Measurements from ENCODE around the gene LMBR1L. TPM values are rescaled to one million over a fixed set of nuclear protein-coding genes. Genes with fewer than 3 reads are reported as not detected.

Gene LMBR1L
- total and polyA plus RNA-seq, 2 of the 8 experiments (the other 6 are each of a cell fraction or from before 2014, with no cell fraction given) = 36.6 to 49.6 TPM

DNA sequence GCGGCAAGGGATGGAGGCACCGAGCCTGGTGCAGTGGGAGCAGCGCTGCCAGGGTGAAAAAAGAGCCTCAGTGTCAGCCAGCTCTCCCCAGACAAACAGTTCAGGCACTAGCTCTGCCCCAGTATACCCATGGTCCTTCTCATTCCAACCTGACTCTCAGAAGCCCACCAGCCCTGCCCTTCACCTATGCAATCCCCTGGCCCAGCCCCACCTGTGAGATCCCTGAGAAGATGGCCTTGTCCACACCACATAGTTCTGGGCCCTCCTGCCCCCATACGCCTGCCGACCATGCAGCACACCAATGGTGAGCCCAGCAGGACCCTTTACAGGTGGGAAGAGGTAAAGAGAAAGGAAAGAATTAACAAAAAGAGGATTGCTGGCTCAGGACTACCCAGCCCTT, 56.6 kb downstream of the LMBR1L start:
- Histone ChIP-seq H3K9ac (replicated peaks in 1 of 4; ENCODE audit: extremely low read depth in 1 of 4, low read depth in 3 of 4, low read length in 3 of 4) (no peak overlapping the region), H3K4me3 (ENCODE audit: extremely low read depth in 1 of 4, insufficient read depth in 2 of 4, low read depth in 3 of 4, low read length in 4 of 4) (no peak overlapping the region), H2BK15ac (ENCODE audit: low read length) (no peak overlapping the region), H2BK20ac (ENCODE audit: low read length) (no peak overlapping the region), H2BK12ac (ENCODE audit: low read depth, low read length) (no peak overlapping the region), H3K79me2 (ENCODE audit: control insufficient read depth in 1 of 2, insufficient read depth in 2 of 2, low read length in 2 of 2) (peaks cover 44 to 57% of the 10 kb centered on the region in 2 experiments), H2BK120ac (replicated peaks; ENCODE audit: low read depth, low read length) (no peak overlapping the region), H3K27me3 (replicated peaks in 1 of 4; ENCODE audit: control insufficient read depth in 3 of 4, extremely low read depth in 1 of 4, insufficient read depth in 3 of 4, low read length in 3 of 4) (no peaks in the 10 kb centered on the region), H3K4ac (replicated peaks; ENCODE audit: insufficient read length, low read depth, low read length) (no peak overlapping the region), H2BK5ac (ENCODE audit: low read depth, low read length) (no peak overlapping the region), H3K27ac (ENCODE audit: low read depth, low read length) (no peak overlapping the region), H4K5ac (ENCODE audit: insufficient read length, low read depth, low read length) (no peak overlapping the region), H3K23ac (ENCODE audit: insufficient read length) (no peak overlapping the region), H3K79me1 (ENCODE audit: low read depth, low read length) (peaks cover 32% of the 10 kb centered on the region), H4K20me1 (replicated peaks in 1 of 2; ENCODE audit: control insufficient read depth in 1 of 2, insufficient read depth in 2 of 2, low read length in 2 of 2) (peaks cover 43 to 71% of the 10 kb centered on the region in 2 experiments), H3K4me1 (replicated peaks in 1 of 4; ENCODE audit: control insufficient read depth in 3 of 4, insufficient read depth in 4 of 4, low read length in 3 of 4) (peaks cover 9 to 34% (median 12%) of the 10 kb centered on the region in 4 experiments), H2AFZ (ENCODE audit: low read length) (no peak overlapping the region), H3K18ac (ENCODE audit: extremely low read depth, low read length) (no peak overlapping the region), H4K8ac (ENCODE audit: extremely low read depth, insufficient read depth, low read length) (no peak overlapping the region; the same call in 1 of the 2 replicates), H3K56ac (replicated peaks; ENCODE audit: insufficient read length, low read depth, low read length) (no peak overlapping the region), H3K23me2 (ENCODE audit: low read depth, low read length) (peaks cover 10% of the 10 kb centered on the region; the same call in 1 of the 2 replicates), H3K4me2 (ENCODE audit: insufficient read depth in 1 of 2, low read depth in 2 of 2, low read length in 2 of 2) (no peak overlapping the region), H2AK5ac (ENCODE audit: low read depth, low read length) (no peak overlapping the region), H3K14ac (ENCODE audit: insufficient read length) (no peak overlapping the region), H3K9me3 (ENCODE audit: insufficient read depth in 2 of 2, low read depth in 1 of 2, low read length in 1 of 2) (no peaks in the 10 kb centered on the region), H3K36me3 (ENCODE audit: control insufficient read depth in 2 of 4, insufficient read depth in 4 of 4, low read length in 3 of 4) (peaks cover 40 to 61% (median 55%) of the 10 kb centered on the region in 4 experiments), H4K91ac (replicated peaks; ENCODE audit: insufficient read length, low read length) (no peak overlapping the region)
- FAIRE-seq (no peak), DNase-seq (ENCODE audit: low read depth in 1 of 2, low spot score in 2 of 2) (no peak)
- WGBS, 2 experiments (ENCODE audit: extremely low coverage in 1 of 2, insufficient coverage in 1 of 2, insufficient read length in 1 of 2, insufficient replicate concordance in 2 of 2, low coverage in 1 of 2, low lambda C conversion rate in 2 of 2, missing lambda C conversion rate in 1 of 2) = 93% methylated on average over 5 of the region's 5 CpGs; no CpG with 5 or more reads in 1 of the 2 experiments
- ChIA-PET CTCF (ENCODE audit: partially characterized antibody) (interaction anchor here (0.6 to 3.2 kb wide), 5 partner anchors 9 to 87 kb away, joined by 3 to 35 read pairs (median 4); partner anchors contain the start of gene RHEBL1), POLR2A (ENCODE audit: partially characterized antibody) (interaction anchor here (1.1 to 2.4 kb wide), 3 partner anchors 9 to 21 kb away, joined by 3 to 13 read pairs (median 5); no protein-coding TSS in a partner anchor)
- TF ChIP-seq EZH2 (IDR thresholded peaks at IDR 0.05; ENCODE audit: low read depth, low read length, severe bottlenecking) = no peak
- TF ChIP-seq SIN3A (conservative IDR thresholded peaks at IDR 0.05 in 1 of 2, IDR thresholded peaks at IDR 0.05 in 1 of 2; ENCODE audit: low read depth in 1 of 2, low read length in 2 of 2) = no peak
- no peak for TF ChIP-seq ZNF274 (IDR thresholded peaks at IDR 0.05; ENCODE audit: borderline replicate concordance, extremely low read depth, low read length)
- TF ChIP-seq, protein P1, sequence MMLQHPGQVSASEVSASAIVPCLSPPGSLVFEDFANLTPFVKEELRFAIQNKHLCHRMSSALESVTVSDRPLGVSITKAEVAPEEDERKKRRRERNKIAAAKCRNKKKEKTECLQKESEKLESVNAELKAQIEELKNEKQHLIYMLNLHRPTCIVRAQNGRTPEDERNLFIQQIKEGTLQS (IDR thresholded peaks at IDR 0.05; ENCODE audit: insufficient read depth, low read depth, low read length) = no peak
- TF ChIP-seq SIRT6 (IDR thresholded peaks at IDR 0.05; ENCODE audit: low read length) = no peak
- no peak for TF ChIP-seq CTBP2 (IDR thresholded peaks at IDR 0.05; ENCODE audit: borderline replicate concordance, insufficient read depth, insufficient read length, low read length)
- TF ChIP-seq, protein P2, sequence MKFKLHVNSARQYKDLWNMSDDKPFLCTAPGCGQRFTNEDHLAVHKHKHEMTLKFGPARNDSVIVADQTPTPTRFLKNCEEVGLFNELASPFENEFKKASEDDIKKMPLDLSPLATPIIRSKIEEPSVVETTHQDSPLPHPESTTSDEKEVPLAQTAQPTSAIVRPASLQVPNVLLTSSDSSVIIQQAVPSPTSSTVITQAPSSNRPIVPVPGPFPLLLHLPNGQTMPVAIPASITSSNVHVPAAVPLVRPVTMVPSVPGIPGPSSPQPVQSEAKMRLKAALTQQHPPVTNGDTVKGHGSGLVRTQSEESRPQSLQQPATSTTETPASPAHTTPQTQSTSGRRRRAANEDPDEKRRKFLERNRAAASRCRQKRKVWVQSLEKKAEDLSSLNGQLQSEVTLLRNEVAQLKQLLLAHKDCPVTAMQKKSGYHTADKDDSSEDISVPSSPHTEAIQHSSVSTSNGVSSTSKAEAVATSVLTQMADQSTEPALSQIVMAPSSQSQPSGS (IDR thresholded peaks at IDR 0.05; ENCODE audit: low read length) = no peak
- no peak for TF ChIP-seq SRF (IDR thresholded peaks at IDR 0.05; ENCODE audit: low read depth, low read length)
- TF ChIP-seq TBP (IDR thresholded peaks at IDR 0.05; ENCODE audit: low read depth, low read length) = no peak
- no peak for TF ChIP-seq HDAC2 (IDR thresholded peaks at IDR 0.05; ENCODE audit: borderline replicate concordance in 1 of 2, low read depth in 2 of 2, low read length in 2 of 2)
- no peak for TF ChIP-seq SIX5 (IDR thresholded peaks at IDR 0.05; ENCODE audit: low read depth, low read length)

Data from H1 (cell line).